ENCODE results near the gene ANKRD17. TPM values are rescaled to one million over a fixed set of nuclear protein-coding genes. Genes with fewer than 3 reads are reported as not detected.

The ANKRD17 gene
- total RNA-seq, 5 donors from 2014 or later (not counting 1 experiment from before 2014, with no cell fraction given), result 48.6 to 63.8 (median 51.8) TPM

DNA sequence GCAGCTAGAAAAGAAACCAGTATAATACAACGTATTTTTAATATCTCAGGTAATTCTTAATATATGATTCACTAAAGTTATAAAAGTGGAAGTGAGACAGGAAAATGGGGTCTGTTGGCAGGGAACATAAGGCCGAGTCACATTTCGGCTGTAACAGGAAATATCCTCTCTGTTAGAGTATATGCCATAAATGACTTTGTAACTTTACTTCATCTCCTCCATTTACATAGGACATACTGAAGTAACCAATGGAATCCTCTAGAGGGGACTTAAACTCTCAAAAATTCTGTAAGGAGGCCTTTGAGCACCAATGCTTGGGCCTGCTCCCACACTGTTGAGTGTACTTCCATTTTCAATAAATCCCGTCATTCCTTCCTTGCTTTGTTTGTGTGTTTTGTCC, 71.3 kb downstream of the ANKRD17 start:
- no peak for ATAC-seq (replicated peaks in 1 of 4)
- DNase-seq, result no peak
- H3K27ac ChIP-seq (ENCODE audit: low read length), result no peak overlapping the region
- Mint-ChIP-seq H3K4me3 (no peak overlapping the region), H3K9me3 (no peaks in the 10 kb centered on the region), H3K27me3 (no peaks in the 10 kb centered on the region), H3K4me1 (peaks cover 29 to 53% (median 49%) of the 10 kb centered on the region in 3 donors), H3K27ac (no peak overlapping the region), H3K36me3 (peaks cover 32% of the 10 kb centered on the region)
- WGBS (ENCODE audit: insufficient coverage), result no CpG with 5 or more reads among the region's 4 CpGs
- peaks cover 0 to 5% of the 10 kb centered on the region in 2 donors for H3K36me3 ChIP-seq (ENCODE audit: control insufficient read depth in 2 of 2, extremely low read depth in 1 of 2, insufficient read depth in 1 of 2, low read length in 1 of 2)
- no peaks in the 10 kb centered on the region for H3K4me1 ChIP-seq (ENCODE audit: control insufficient read depth in 1 of 2, extremely low read depth in 1 of 2, insufficient read depth in 2 of 2, low read length in 2 of 2)
- H3K27me3 ChIP-seq (replicated peaks in 1 of 2; ENCODE audit: control insufficient read depth in 2 of 2, extremely low read depth in 1 of 2, insufficient read depth in 2 of 2, low read length in 1 of 2), result no peaks in the 10 kb centered on the region
- no peaks in the 10 kb centered on the region for H3K9me3 ChIP-seq
- no peak overlapping the region for H3K4me3 ChIP-seq (ENCODE audit: control insufficient read depth in 1 of 2, extremely low read depth in 1 of 2, low read length in 1 of 2)
- POLR2A ChIA-PET, result interaction anchor here in 1 of 2 donors (0.5 kb wide), 1 partner anchor 1044 kb away, joined by 3 read pairs; no protein-coding TSS in a partner anchor
- CTCF ChIA-PET, result no interaction called here

DNA sequence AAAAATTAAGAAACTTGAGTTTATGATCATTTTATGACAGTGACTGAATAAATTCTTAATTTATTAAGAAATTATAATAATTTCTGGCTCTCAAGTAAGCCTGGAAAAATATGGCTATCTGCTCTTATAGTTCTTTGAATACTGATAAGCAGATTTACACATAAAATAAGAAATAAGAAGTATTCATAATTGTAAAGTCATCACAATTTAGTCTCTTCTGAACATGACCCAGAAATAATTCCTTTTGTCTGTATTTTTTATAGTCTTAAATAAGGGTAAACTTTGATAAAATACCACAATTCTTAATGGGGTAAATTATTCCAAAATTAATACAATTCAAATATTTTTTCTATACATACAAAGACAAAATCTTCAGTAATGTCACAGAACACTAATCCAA, 72.7 kb downstream of the ANKRD17 start:
- H3K27me3 ChIP-seq (replicated peaks in 1 of 2; ENCODE audit: control insufficient read depth in 2 of 2, extremely low read depth in 1 of 2, insufficient read depth in 2 of 2, low read length in 1 of 2), result no peaks in the 10 kb centered on the region
- Mint-ChIP-seq H3K4me3 (no peak overlapping the region), H3K36me3 (peaks cover 28% of the 10 kb centered on the region), H3K4me1 (peaks cover 31 to 49% (median 49%) of the 10 kb centered on the region in 3 donors), H3K9me3 (no peaks in the 10 kb centered on the region), H3K27ac (no peak overlapping the region), H3K27me3 (no peaks in the 10 kb centered on the region)
- POLR2A ChIA-PET, result no interaction called here
- ATAC-seq (replicated peaks in 1 of 4) (no peak), DNase-seq (no peak)
- peaks cover 0 to 5% of the 10 kb centered on the region in 2 donors for H3K36me3 ChIP-seq (ENCODE audit: control insufficient read depth in 2 of 2, extremely low read depth in 1 of 2, insufficient read depth in 1 of 2, low read length in 1 of 2)
- no peaks in the 10 kb centered on the region for H3K4me1 ChIP-seq (ENCODE audit: control insufficient read depth in 1 of 2, extremely low read depth in 1 of 2, insufficient read depth in 2 of 2, low read length in 2 of 2)
- H3K9me3 ChIP-seq, result no peaks in the 10 kb centered on the region
- H3K4me3 ChIP-seq (ENCODE audit: control insufficient read depth in 1 of 2, extremely low read depth in 1 of 2, low read length in 1 of 2), result no peak overlapping the region
- H3K27ac ChIP-seq (ENCODE audit: low read length), result no peak overlapping the region
- CTCF ChIA-PET, result no interaction called here

DNA sequence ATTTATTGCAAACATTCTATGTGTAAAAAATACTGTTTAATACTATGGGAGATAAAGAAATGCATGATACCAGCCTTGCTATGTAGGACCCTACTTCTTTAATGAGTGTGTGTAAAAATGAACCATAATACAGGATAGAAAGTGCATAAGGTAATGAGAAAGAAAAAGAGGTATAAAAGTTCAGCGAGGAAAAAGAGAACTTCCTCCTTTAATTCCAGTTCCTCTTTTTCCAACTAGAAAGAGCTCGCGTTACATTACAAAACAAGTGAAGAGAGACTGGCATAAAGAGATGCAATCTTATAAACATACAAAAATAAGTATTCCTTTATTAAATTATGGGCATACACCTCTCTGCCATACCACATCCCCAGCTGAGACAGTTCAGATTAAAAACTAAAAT, 77.4 kb downstream of the ANKRD17 start:
- 80% methylated on average over 2 of the region's 3 CpGs for WGBS (ENCODE audit: insufficient coverage)
- POLR2A ChIA-PET, result interaction anchor here (0.6 to 0.8 kb wide), 2 partner anchors 10 to 16 kb away, joined by 3 read pairs; no protein-coding TSS in a partner anchor
- no peak for DNase-seq
- Histone ChIP-seq H3K27me3 (replicated peaks in 1 of 2; ENCODE audit: control insufficient read depth in 2 of 2, extremely low read depth in 1 of 2, insufficient read depth in 2 of 2, low read length in 1 of 2) (no peaks in the 10 kb centered on the region), H3K36me3 (ENCODE audit: control insufficient read depth in 2 of 2, extremely low read depth in 1 of 2, insufficient read depth in 1 of 2, low read length in 1 of 2) (no peaks in the 10 kb centered on the region), H3K9me3 (no peaks in the 10 kb centered on the region), H3K4me3 (ENCODE audit: control insufficient read depth in 1 of 2, extremely low read depth in 1 of 2, low read length in 1 of 2) (no peak overlapping the region), H3K27ac (ENCODE audit: low read length) (no peak overlapping the region), H3K4me1 (ENCODE audit: control insufficient read depth in 1 of 2, extremely low read depth in 1 of 2, insufficient read depth in 2 of 2, low read length in 2 of 2) (no peaks in the 10 kb centered on the region)
- H3K9me3 Mint-ChIP-seq, result no peaks in the 10 kb centered on the region
- H3K36me3 Mint-ChIP-seq, result peaks cover 15% of the 10 kb centered on the region
- peak overlapping the region in 1 of 2 donors; percentile 17 for H3K27ac Mint-ChIP-seq
- H3K27me3 Mint-ChIP-seq, result no peaks in the 10 kb centered on the region
- CTCF ChIA-PET, result interaction anchor here in 1 of 2 donors (1.0 kb wide), 1 partner anchor 76 kb away, joined by 5 read pairs; no protein-coding TSS in a partner anchor
- no peak for ATAC-seq (replicated peaks in 1 of 4)
- H3K4me1 Mint-ChIP-seq, result peaks cover 37 to 48% (median 45%) of the 10 kb centered on the region in 3 donors
- no peak overlapping the region for H3K4me3 Mint-ChIP-seq

DNA sequence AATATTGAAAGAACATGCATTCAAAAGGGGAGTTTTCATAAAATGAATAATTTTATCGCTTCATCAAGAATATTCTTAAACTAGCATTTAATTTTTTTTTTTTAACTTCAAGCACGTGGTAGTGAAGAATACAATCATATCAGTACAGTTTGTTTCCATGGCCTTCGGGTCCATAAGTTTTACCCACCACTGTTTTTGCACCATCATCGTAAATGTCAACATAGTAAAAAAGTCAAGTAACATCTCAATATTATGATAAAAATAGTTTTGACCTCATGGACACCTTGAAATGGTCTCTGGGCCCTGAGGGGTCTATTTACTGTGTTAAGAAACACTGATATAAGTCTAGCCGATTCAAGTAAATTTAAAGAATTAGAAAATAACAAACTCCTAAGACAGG, 80.2 kb downstream of the ANKRD17 start:
- Histone ChIP-seq H3K9me3 (no peaks in the 10 kb centered on the region), H3K27me3 (replicated peaks in 1 of 2; ENCODE audit: control insufficient read depth in 2 of 2, extremely low read depth in 1 of 2, insufficient read depth in 2 of 2, low read length in 1 of 2) (no peaks in the 10 kb centered on the region), H3K36me3 (ENCODE audit: control insufficient read depth in 2 of 2, extremely low read depth in 1 of 2, insufficient read depth in 1 of 2, low read length in 1 of 2) (peaks cover 5 to 11% of the 10 kb centered on the region in 2 donors), H3K4me3 (ENCODE audit: control insufficient read depth in 1 of 2, extremely low read depth in 1 of 2, low read length in 1 of 2) (no peak overlapping the region), H3K4me1 (ENCODE audit: control insufficient read depth in 1 of 2, extremely low read depth in 1 of 2, insufficient read depth in 2 of 2, low read length in 2 of 2) (no peaks in the 10 kb centered on the region), H3K27ac (ENCODE audit: low read length) (no peak overlapping the region)
- no peak overlapping the region for H3K27ac Mint-ChIP-seq
- ChIA-PET POLR2A (no interaction called here), CTCF (interaction anchor here in 1 of 2 donors (0.6 kb wide), 1 partner anchor 11 kb away, joined by 3 read pairs; no protein-coding TSS in a partner anchor)
- H3K36me3 Mint-ChIP-seq, result peaks cover 41% of the 10 kb centered on the region
- no CpG with 5 or more reads among the region's 5 CpGs for WGBS (ENCODE audit: insufficient coverage)
- peaks cover 5 to 20% (median 11%) of the 10 kb centered on the region in 3 donors for H3K9me3 Mint-ChIP-seq
- ATAC-seq (replicated peaks in 1 of 4) (no peak), DNase-seq (no peak)
- peaks cover 45 to 60% (median 60%) of the 10 kb centered on the region in 3 donors for H3K4me1 Mint-ChIP-seq
- no peak overlapping the region for H3K4me3 Mint-ChIP-seq
- H3K27me3 Mint-ChIP-seq, result no peaks in the 10 kb centered on the region

DNA sequence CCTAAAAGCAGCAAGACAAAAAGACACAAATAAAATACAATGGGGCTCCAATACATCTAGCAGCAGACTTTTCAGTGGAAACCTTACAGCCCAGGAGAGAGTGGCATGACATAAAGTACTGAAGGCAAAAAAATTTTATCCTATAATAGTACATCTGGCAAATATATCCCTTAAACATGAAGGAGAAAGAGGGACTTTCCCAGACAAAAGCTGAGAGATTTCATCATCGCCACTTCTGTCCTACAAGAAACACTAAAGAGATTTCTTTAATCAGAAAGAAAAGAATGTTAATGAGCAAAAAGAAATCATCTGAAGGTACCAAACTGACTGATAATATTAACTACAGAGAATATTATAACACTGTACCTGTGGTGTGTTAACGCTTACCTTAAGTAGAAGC, 86.4 kb downstream of the ANKRD17 start:
- Histone ChIP-seq H3K36me3 (ENCODE audit: control insufficient read depth in 2 of 2, extremely low read depth in 1 of 2, insufficient read depth in 1 of 2, low read length in 1 of 2) (peaks cover 23 to 62% of the 10 kb centered on the region in 2 donors), H3K4me3 (ENCODE audit: control insufficient read depth in 1 of 2, extremely low read depth in 1 of 2, low read length in 1 of 2) (no peak overlapping the region), H3K27ac (ENCODE audit: low read length) (no peak overlapping the region), H3K4me1 (ENCODE audit: control insufficient read depth in 1 of 2, extremely low read depth in 1 of 2, insufficient read depth in 2 of 2, low read length in 2 of 2) (no peaks in the 10 kb centered on the region), H3K9me3 (no peaks in the 10 kb centered on the region), H3K27me3 (replicated peaks in 1 of 2; ENCODE audit: control insufficient read depth in 2 of 2, extremely low read depth in 1 of 2, insufficient read depth in 2 of 2, low read length in 1 of 2) (no peaks in the 10 kb centered on the region)
- DNase-seq, result no peak
- H3K36me3 Mint-ChIP-seq, result peaks cover 85% of the 10 kb centered on the region
- WGBS (ENCODE audit: insufficient coverage), result no CpG with 5 or more reads among the region's 2 CpGs
- no peaks in the 10 kb centered on the region for H3K27me3 Mint-ChIP-seq
- CTCF ChIA-PET, result no interaction called here
- peaks cover 5 to 37% (median 11%) of the 10 kb centered on the region in 3 donors for H3K9me3 Mint-ChIP-seq
- no peak overlapping the region for H3K4me3 Mint-ChIP-seq
- no peak overlapping the region for H3K27ac Mint-ChIP-seq
- POLR2A ChIA-PET, result no interaction called here
- no peak for ATAC-seq (replicated peaks in 1 of 4)
- peaks cover 26 to 37% (median 32%) of the 10 kb centered on the region in 3 donors for H3K4me1 Mint-ChIP-seq

DNA sequence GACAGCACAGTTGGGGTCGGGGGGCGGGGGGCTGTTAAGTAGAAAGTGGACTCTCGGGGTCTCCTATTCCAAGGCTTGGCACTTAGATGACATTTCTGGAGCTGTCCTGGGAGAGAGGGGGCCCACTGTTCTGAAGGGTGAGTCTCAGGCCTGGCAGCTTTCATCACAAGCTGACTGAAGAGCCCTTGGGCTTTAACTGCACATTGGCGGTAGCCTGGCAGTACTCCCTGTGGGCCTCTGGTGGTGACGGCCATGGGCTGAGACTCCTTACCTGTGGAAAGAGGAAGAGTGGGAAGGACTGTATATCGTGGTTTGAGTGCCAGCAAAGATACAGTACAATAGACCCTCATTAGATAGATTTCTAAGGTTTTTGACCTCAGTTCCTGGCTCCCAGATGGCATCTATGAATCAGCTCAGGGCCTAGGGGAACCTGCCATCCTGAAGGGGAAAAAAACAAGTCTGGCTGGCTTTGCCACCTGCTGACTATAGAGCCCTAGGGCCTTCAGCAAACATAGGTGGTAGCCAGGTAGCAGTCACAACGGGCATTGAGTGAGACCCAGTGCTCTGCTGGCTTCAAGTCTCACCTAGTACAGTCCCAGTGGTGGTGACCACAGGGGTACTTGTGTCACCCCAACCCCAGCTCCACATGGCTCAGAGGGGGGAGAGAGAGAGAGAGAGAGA, 87.9 kb downstream of the ANKRD17 start:
- Mint-ChIP-seq H3K4me1 (peaks cover 16 to 31% (median 22%) of the 10 kb centered on the region in 3 donors), H3K4me3 (no peak overlapping the region), H3K27me3 (no peaks in the 10 kb centered on the region), H3K9me3 (peaks cover 7 to 44% (median 9%) of the 10 kb centered on the region in 3 donors), H3K27ac (peak overlapping the region in 1 of 2 donors; percentile 37), H3K36me3 (peaks cover 86% of the 10 kb centered on the region)
- 100% methylated on average over 5 of the region's 7 CpGs for WGBS (ENCODE audit: insufficient coverage)
- Histone ChIP-seq H3K27me3 (replicated peaks in 1 of 2; ENCODE audit: control insufficient read depth in 2 of 2, extremely low read depth in 1 of 2, insufficient read depth in 2 of 2, low read length in 1 of 2) (no peaks in the 10 kb centered on the region), H3K9me3 (peaks cover 4% of the 10 kb centered on the region), H3K36me3 (ENCODE audit: control insufficient read depth in 2 of 2, extremely low read depth in 1 of 2, insufficient read depth in 1 of 2, low read length in 1 of 2) (peaks cover 23 to 72% of the 10 kb centered on the region in 2 donors), H3K4me1 (ENCODE audit: control insufficient read depth in 1 of 2, extremely low read depth in 1 of 2, insufficient read depth in 2 of 2, low read length in 2 of 2) (no peaks in the 10 kb centered on the region), H3K4me3 (ENCODE audit: control insufficient read depth in 1 of 2, extremely low read depth in 1 of 2, low read length in 1 of 2) (no peak overlapping the region), H3K27ac (ENCODE audit: low read length) (no peak overlapping the region)
- ATAC-seq (replicated peaks in 1 of 4) (no peak), DNase-seq (no peak)
- POLR2A ChIA-PET, result interaction anchor here (0.5 to 1.0 kb wide), 3 partner anchors 10 to 56 kb away, joined by 3 to 4 read pairs (median 3); no protein-coding TSS in a partner anchor
- CTCF ChIA-PET, result interaction anchor here in 1 of 2 donors (0.6 kb wide), 1 partner anchor 72 kb away, joined by 3 read pairs; no protein-coding TSS in a partner anchor
